Astrocyte (in vitro differentiated cells and primary cell): ENCODE data around the gene B4GALT1. TPM values are rescaled to one million over a fixed set of nuclear protein-coding genes. Genes with fewer than 3 reads are reported as not detected.
A peak's percentile ranks its signal among the peaks of the same experiment; 100 is the strongest.

Experiments used
- DNase-seq: peaks from one replicate; pipeline ENCODE4 v3.0.0-alpha.2; 2010; ENCODE audit warnings: low read depth
- FAIRE-seq: peaks from 2 replicates; lab custom pipeline; 2011; peaks lifted over from hg19 to GRCh38; lab: Jason Lieb, UNC
- H2AFZ ChIP-seq: 2 replicates; pipeline ENCODE4 v1.6.0; 2012; ENCODE audit warnings: low read depth, low read length, inconsistent platforms
- H3K27ac ChIP-seq: 2 replicates; pipeline ENCODE4 v1.5.1; 2011; ENCODE audit warnings: low read depth, low read length, inconsistent platforms
- H3K27me3 ChIP-seq: 2 replicates; pipeline ENCODE4 v1.6.0; 2011; ENCODE audit warnings: low read length, inconsistent platforms; ENCODE audit not compliant: insufficient read depth
- H3K36me3 ChIP-seq: 2 replicates; pipeline ENCODE4 v1.5.1; 2011; ENCODE audit warnings: low read length, inconsistent platforms; ENCODE audit not compliant: insufficient read depth
- H3K4me1 ChIP-seq: 2 replicates; pipeline ENCODE4 v1.5.1; 2011; ENCODE audit warnings: low read length, inconsistent platforms; ENCODE audit not compliant: insufficient read depth
- H3K4me2 ChIP-seq: 2 replicates; pipeline ENCODE4 v1.6.0; 2012; ENCODE audit warnings: low read length, inconsistent platforms
- H3K4me3 ChIP-seq: 2 replicates; pipeline ENCODE4 v1.5.1; 2011; ENCODE audit warnings: low read depth, mild to moderate bottlenecking, low read length, inconsistent platforms; ENCODE audit not compliant: insufficient read depth
- H3K79me2 ChIP-seq: 2 replicates; pipeline ENCODE4 v1.6.0; 2012; ENCODE audit warnings: mild to moderate bottlenecking, low read length, inconsistent platforms; ENCODE audit not compliant: insufficient read depth
- H3K9ac ChIP-seq: 2 replicates; pipeline ENCODE4 v1.6.0; 2012; ENCODE audit warnings: mild to moderate bottlenecking, low read length, inconsistent platforms
- H3K9me3 ChIP-seq: 2 replicates; pipeline ENCODE4 v1.5.1; 2012; ENCODE audit warnings: low read depth, mild to moderate bottlenecking, low read length, inconsistent platforms; ENCODE audit not compliant: insufficient read depth
- H4K20me1 ChIP-seq: 2 replicates; pipeline ENCODE4 v1.6.0; 2012; ENCODE audit warnings: low read length, inconsistent platforms; ENCODE audit not compliant: insufficient read depth
- H3K27ac Mint-ChIP-seq: one replicate; pipeline ENCODE4 v1.8.0; 2021; ENCODE audit warnings: mild to moderate bottlenecking, mixed read lengths; ENCODE audit not compliant: unreplicated experiment
- H3K27me3 Mint-ChIP-seq: one replicate; pipeline ENCODE4 v1.8.0; 2021; ENCODE audit warnings: low read depth, mixed read lengths; ENCODE audit not compliant: unreplicated experiment
- H3K36me3 Mint-ChIP-seq: one replicate; pipeline ENCODE4 v1.8.0; 2021; ENCODE audit warnings: low read depth, mixed read lengths; ENCODE audit not compliant: unreplicated experiment
- H3K4me1 Mint-ChIP-seq: one replicate; pipeline ENCODE4 v1.8.0; 2021; ENCODE audit warnings: low read depth, mixed read lengths; ENCODE audit not compliant: unreplicated experiment
- H3K4me3 Mint-ChIP-seq: one replicate; pipeline ENCODE4 v1.8.0; 2021; ENCODE audit warnings: mild to moderate bottlenecking, moderate library complexity, mixed read lengths; ENCODE audit not compliant: unreplicated experiment
- H3K9me3 Mint-ChIP-seq: one replicate; pipeline ENCODE4 v1.8.0; 2021; ENCODE audit warnings: mild to moderate bottlenecking, mixed read lengths; ENCODE audit not compliant: unreplicated experiment
- CTCF ChIP-seq: IDR thresholded peaks from 2 replicates; pipeline ENCODE4 v1.5.1; 2011; ENCODE audit warnings: low read depth, mild to moderate bottlenecking, inconsistent platforms, low read length, moderate library complexity; ENCODE audit not compliant: insufficient read depth
- EZH2 ChIP-seq: IDR thresholded peaks from 2 replicates; pipeline ENCODE4 v1.6.1; 2012; ENCODE audit warnings: mild to moderate bottlenecking, low read length, inconsistent platforms; ENCODE audit not compliant: insufficient read depth
- total RNA-seq: library from RNA; stranded (reverse); gene quantifications from 2 replicates; pipeline ENCODE4 v1.2.1, GENCODE V29; 2021

B4GALT1 gene
- total RNA-seq, 1 donor from 2014 or later = 93.1 TPM

- no peak for DNase-seq
- TF ChIP-seq EZH2 (no peak), CTCF (no peak)
- Histone ChIP-seq H3K9ac (no peak overlapping the region), H3K27me3 (no peaks in the 10 kb centered on the region), H3K27ac (no peak overlapping the region), H3K4me3 (no peak overlapping the region), H3K4me2 (no peak overlapping the region), H3K4me1 (peaks cover 30% of the 10 kb centered on the region), H3K9me3 (no peaks in the 10 kb centered on the region), H3K79me2 (peaks cover 63% of the 10 kb centered on the region), H4K20me1 (peaks cover 87% of the 10 kb centered on the region), H2AFZ (no peak overlapping the region), H3K36me3 (no peaks in the 10 kb centered on the region)
- Mint-ChIP-seq H3K27me3 (no peaks in the 10 kb centered on the region), H3K4me3 (no peak overlapping the region), H3K36me3 (peaks cover 8% of the 10 kb centered on the region), H3K9me3 (no peaks in the 10 kb centered on the region), H3K27ac (peak overlapping the region; percentile 41), H3K4me1 (peaks cover 49% of the 10 kb centered on the region)
- no peak for FAIRE-seq
These were observed 31.6 kb downstream of the B4GALT1 start for GRCh38 chr9:33135470-33135958.

- Histone ChIP-seq H3K36me3 (no peaks in the 10 kb centered on the region), H3K4me2 (no peak overlapping the region), H3K79me2 (peaks cover 60% of the 10 kb centered on the region), H2AFZ (no peak overlapping the region), H3K4me1 (peaks cover 34% of the 10 kb centered on the region), H3K27me3 (no peaks in the 10 kb centered on the region), H3K9ac (no peak overlapping the region), H3K4me3 (no peak overlapping the region), H4K20me1 (peaks cover 87% of the 10 kb centered on the region), H3K9me3 (no peaks in the 10 kb centered on the region), H3K27ac (no peak overlapping the region)
- H3K9me3 Mint-ChIP-seq = no peaks in the 10 kb centered on the region
- peaks cover 7% of the 10 kb centered on the region for H3K36me3 Mint-ChIP-seq
- H3K27me3 Mint-ChIP-seq = no peaks in the 10 kb centered on the region
- H3K27ac Mint-ChIP-seq = no peak overlapping the region
- peaks cover 49% of the 10 kb centered on the region for H3K4me1 Mint-ChIP-seq
- FAIRE-seq (no peak), DNase-seq (no peak)
- TF ChIP-seq EZH2 (no peak), CTCF (no peak)
- peak overlapping the region; percentile 58 for H3K4me3 Mint-ChIP-seq
These were observed 32.1 kb downstream of the B4GALT1 start for GRCh38 chr9:33135031-33135461.

- Histone ChIP-seq H3K36me3 (no peaks in the 10 kb centered on the region), H3K9ac (no peak overlapping the region), H3K27ac (no peak overlapping the region), H3K27me3 (no peaks in the 10 kb centered on the region), H4K20me1 (peaks cover 87% of the 10 kb centered on the region), H3K4me2 (no peak overlapping the region), H3K79me2 (peaks cover 53% of the 10 kb centered on the region), H2AFZ (no peak overlapping the region), H3K4me3 (no peak overlapping the region), H3K9me3 (no peaks in the 10 kb centered on the region), H3K4me1 (peaks cover 22% of the 10 kb centered on the region)
- DNase-seq (no peak), FAIRE-seq (no peak)
- Mint-ChIP-seq H3K9me3 (no peaks in the 10 kb centered on the region), H3K4me1 (peaks cover 50% of the 10 kb centered on the region), H3K27me3 (no peaks in the 10 kb centered on the region), H3K36me3 (peaks cover 12% of the 10 kb centered on the region), H3K27ac (no peak overlapping the region), H3K4me3 (no peak overlapping the region)
- TF ChIP-seq EZH2 (no peak), CTCF (no peak)
These were observed 34.0 kb downstream of the B4GALT1 start for GRCh38 chr9:33133186-33133585.
